Measurements from ENCODE around the gene CAMK4.
A peak's percentile ranks its signal among the peaks of the same experiment; 100 is the strongest.

Gene CAMK4

DNA sequence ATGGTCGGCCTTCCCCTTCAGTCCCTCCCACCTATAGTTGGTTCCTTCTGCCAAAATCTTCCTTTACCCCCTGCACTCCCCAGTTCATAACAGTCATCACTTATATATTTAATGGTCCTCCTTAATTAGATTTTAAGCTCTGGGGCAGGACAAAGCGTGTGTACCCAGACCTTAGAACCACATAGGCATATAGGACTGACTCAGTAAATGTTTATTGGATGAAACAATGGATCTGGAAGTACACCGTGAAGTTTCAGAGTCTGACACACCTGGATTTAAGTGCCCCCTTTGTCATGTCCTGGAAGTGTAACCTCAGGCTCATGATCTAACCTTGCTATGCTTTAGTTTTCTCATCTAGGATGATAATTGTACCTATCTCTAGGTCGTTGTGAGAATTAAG lies 256.2 kb downstream of the CAMK4 start:
- Histone ChIP-seq H3K4me3 (ENCODE audit: extremely low read depth, insufficient read depth, low read length, poor library complexity, severe bottlenecking) (no peak overlapping the region), H3K27ac (ENCODE audit: low read depth, low read length, severe bottlenecking) (no peak overlapping the region), H3K9me3 (ENCODE audit: control insufficient read depth, low read length) (no peaks in the 10 kb centered on the region), H3K36me3 (ENCODE audit: control insufficient read depth, insufficient read depth, low read length) (no peaks in the 10 kb centered on the region), H3K4me1 (ENCODE audit: control insufficient read depth, insufficient read depth, low read length, poor library complexity, severe bottlenecking) (no peaks in the 10 kb centered on the region)
- WGBS, 2 experiments (ENCODE audit: insufficient coverage in 2 of 2) = 67 to 80% methylated on average over 2 to 3 of the region's 4 CpGs

DNA sequence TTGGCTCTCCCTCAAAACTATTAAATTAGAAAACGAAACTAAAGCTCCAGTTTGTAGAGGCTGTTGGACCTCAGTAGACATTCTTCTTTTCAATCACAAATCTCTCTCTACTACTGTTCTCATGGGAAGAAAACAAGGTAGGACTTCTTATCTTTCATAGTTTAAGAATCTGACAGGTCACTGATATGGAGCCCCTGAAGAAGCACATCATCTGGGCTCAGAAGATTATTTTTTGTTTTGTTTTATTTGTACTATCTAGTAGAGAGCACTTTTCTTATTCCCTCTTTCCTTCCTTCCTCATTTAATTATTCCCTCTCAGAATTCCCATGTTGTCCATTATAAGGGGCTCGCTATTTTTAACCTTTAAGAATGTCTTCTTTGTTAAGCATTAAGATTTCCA lies 261.9 kb downstream of the CAMK4 start:
- no CpG with 5 or more reads among the region's 2 CpGs for WGBS, 2 experiments (ENCODE audit: insufficient coverage in 2 of 2)

DNA sequence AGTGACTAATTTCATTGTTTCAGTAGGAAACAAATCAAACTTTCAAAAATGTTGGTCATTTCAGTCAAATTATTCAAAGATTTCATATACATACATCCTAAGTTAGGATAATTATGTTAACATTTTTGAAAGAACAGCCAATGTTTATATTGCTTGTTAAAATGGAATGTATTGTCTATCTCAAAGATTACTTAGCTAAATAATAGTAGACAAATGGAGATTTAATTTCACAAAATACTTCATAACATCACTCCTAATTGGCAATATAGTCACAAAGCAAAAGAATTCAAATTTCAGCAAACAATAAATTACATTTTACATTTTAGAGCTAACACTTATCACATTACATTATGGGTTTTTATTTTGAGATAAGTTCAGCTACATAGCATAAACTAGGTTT lies 262.7 kb downstream of the CAMK4 start:
- Histone ChIP-seq H3K4me3 (ENCODE audit: extremely low read depth, insufficient read depth, low read length, poor library complexity, severe bottlenecking) (no peak overlapping the region), H3K27ac (ENCODE audit: low read depth, low read length, severe bottlenecking) (no peak overlapping the region), H3K9me3 (ENCODE audit: control insufficient read depth, low read length) (no peaks in the 10 kb centered on the region), H3K4me1 (ENCODE audit: control insufficient read depth, insufficient read depth, low read length, poor library complexity, severe bottlenecking) (no peaks in the 10 kb centered on the region), H3K36me3 (ENCODE audit: control insufficient read depth, insufficient read depth, low read length) (no peaks in the 10 kb centered on the region)

More for the DNA sequence above, 261.9 kb downstream of the CAMK4 start:
- H3K4me1 ChIP-seq (ENCODE audit: control insufficient read depth, insufficient read depth, low read length, poor library complexity, severe bottlenecking) = no peaks in the 10 kb centered on the region
- H3K4me3 ChIP-seq (ENCODE audit: extremely low read depth, insufficient read depth, low read length, poor library complexity, severe bottlenecking) = no peak overlapping the region
- no peaks in the 10 kb centered on the region for H3K9me3 ChIP-seq (ENCODE audit: control insufficient read depth, low read length)
- H3K36me3 ChIP-seq (ENCODE audit: control insufficient read depth, insufficient read depth, low read length) = no peaks in the 10 kb centered on the region
- no peak overlapping the region for H3K27ac ChIP-seq (ENCODE audit: low read depth, low read length, severe bottlenecking)

DNA sequence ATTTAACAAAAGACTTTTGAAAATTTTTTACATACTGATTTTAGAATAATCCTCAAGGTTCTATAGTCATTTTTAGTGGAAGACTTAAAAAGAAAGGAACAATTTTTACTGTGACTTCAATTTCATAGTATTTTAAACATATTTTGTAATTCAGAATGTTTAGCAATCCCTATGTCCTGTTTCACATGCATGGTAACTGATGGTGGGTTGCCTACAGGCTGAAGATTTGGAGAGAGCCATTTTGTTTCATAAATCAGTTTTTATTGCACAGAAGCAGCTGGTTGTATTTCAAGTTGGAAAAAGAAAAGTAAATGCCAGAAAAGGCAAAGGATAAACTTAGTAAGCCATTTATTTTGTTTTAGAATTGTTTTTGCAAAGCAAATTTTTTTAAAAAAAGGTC lies 264.2 kb downstream of the CAMK4 start:
- H3K36me3 ChIP-seq (ENCODE audit: control insufficient read depth, insufficient read depth, low read length) = peaks cover 5% of the 10 kb centered on the region
- no peaks in the 10 kb centered on the region for H3K4me1 ChIP-seq (ENCODE audit: control insufficient read depth, insufficient read depth, low read length, poor library complexity, severe bottlenecking)
- no peak overlapping the region for H3K27ac ChIP-seq (ENCODE audit: low read depth, low read length, severe bottlenecking)

GRCh38 chr5:111493031-111493430 lies 268.8 kb downstream of the CAMK4 start:
- Histone ChIP-seq H3K4me1 (ENCODE audit: control insufficient read depth, insufficient read depth, low read length, poor library complexity, severe bottlenecking) (no peaks in the 10 kb centered on the region), H3K27ac (ENCODE audit: low read depth, low read length, severe bottlenecking) (no peak overlapping the region), H3K9me3 (ENCODE audit: control insufficient read depth, low read length) (no peaks in the 10 kb centered on the region), H3K4me3 (ENCODE audit: extremely low read depth, insufficient read depth, low read length, poor library complexity, severe bottlenecking) (no peak overlapping the region), H3K36me3 (ENCODE audit: control insufficient read depth, insufficient read depth, low read length) (peaks cover 35% of the 10 kb centered on the region)
- WGBS, 2 experiments (ENCODE audit: insufficient coverage in 2 of 2) = 100% methylated on average over 1 of the region's 2 CpGs

More for the DNA sequence above, 264.2 kb downstream of the CAMK4 start:
- Histone ChIP-seq H3K9me3 (ENCODE audit: control insufficient read depth, low read length) (no peaks in the 10 kb centered on the region), H3K4me3 (ENCODE audit: extremely low read depth, insufficient read depth, low read length, poor library complexity, severe bottlenecking) (no peak overlapping the region)

- WGBS, 2 experiments (ENCODE audit: insufficient coverage in 2 of 2) = 80 to 100% methylated on average over 1 of the region's 2 CpGs
- no peaks in the 10 kb centered on the region for H3K4me1 ChIP-seq (ENCODE audit: control insufficient read depth, insufficient read depth, low read length, poor library complexity, severe bottlenecking)
- H3K9me3 ChIP-seq (ENCODE audit: control insufficient read depth, low read length) = no peaks in the 10 kb centered on the region
- H3K27ac ChIP-seq (ENCODE audit: low read depth, low read length, severe bottlenecking) = peak overlapping the region; percentile 55
- no peak overlapping the region for H3K4me3 ChIP-seq (ENCODE audit: extremely low read depth, insufficient read depth, low read length, poor library complexity, severe bottlenecking)
- H3K36me3 ChIP-seq (ENCODE audit: control insufficient read depth, insufficient read depth, low read length) = peaks cover 46% of the 10 kb centered on the region
These were observed 270.3 kb downstream of the CAMK4 start for GRCh38 chr5:111494355-111494999.

DNA sequence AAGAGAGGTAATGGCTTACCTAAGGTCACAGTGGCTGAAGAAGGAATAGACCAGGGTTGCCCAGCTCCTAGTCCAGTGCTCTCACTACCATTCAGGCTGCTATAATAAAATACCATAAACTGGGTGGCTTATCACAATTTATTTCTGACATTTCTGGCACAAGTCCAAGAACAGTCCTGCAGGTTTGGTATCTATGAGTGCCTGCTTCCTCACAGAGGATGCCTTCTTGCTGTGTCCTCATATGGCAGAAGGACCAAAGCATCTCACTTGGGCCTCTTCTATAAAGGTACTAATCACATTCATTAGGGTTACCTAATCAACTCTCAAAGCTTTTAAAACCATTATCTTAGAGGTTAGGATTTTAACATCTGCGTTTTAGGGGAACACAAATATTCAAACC lies 271.0 kb downstream of the CAMK4 start:
- no CpG with 5 or more reads among the region's 1 CpG for WGBS, 2 experiments (ENCODE audit: insufficient coverage in 2 of 2)
- Histone ChIP-seq H3K4me3 (ENCODE audit: extremely low read depth, insufficient read depth, low read length, poor library complexity, severe bottlenecking) (no peak overlapping the region), H3K9me3 (ENCODE audit: control insufficient read depth, low read length) (no peaks in the 10 kb centered on the region), H3K27ac (ENCODE audit: low read depth, low read length, severe bottlenecking) (peak overlapping the region; percentile 55), H3K36me3 (ENCODE audit: control insufficient read depth, insufficient read depth, low read length) (peaks cover 52% of the 10 kb centered on the region), H3K4me1 (ENCODE audit: control insufficient read depth, insufficient read depth, low read length, poor library complexity, severe bottlenecking) (no peaks in the 10 kb centered on the region)

DNA sequence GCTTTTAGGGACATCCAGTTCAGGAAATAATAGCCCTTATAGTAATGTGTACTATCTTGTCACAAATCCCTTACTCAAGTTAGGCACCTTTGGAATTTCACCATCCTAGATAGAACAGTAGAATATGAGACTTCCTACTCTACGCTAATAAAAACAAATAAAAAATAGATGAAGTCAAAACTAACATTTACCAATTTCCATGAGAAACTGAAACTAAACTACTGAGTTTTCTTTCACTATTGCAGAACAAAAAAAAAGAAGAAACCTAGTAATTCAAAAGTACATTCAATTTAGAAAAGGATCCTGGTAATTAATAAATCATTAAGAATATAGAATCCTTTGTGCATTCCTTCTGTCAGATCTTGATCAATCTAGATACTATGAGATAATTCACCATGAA lies 274.2 kb downstream of the CAMK4 start:
- H3K36me3 ChIP-seq (ENCODE audit: control insufficient read depth, insufficient read depth, low read length) = peaks cover 67% of the 10 kb centered on the region
- WGBS, 2 experiments (ENCODE audit: insufficient coverage in 2 of 2) = no CpG with 5 or more reads among the region's 1 CpG
- H3K4me1 ChIP-seq (ENCODE audit: control insufficient read depth, insufficient read depth, low read length, poor library complexity, severe bottlenecking) = no peaks in the 10 kb centered on the region
- H3K27ac ChIP-seq (ENCODE audit: low read depth, low read length, severe bottlenecking) = no peak overlapping the region
- no peak overlapping the region for H3K4me3 ChIP-seq (ENCODE audit: extremely low read depth, insufficient read depth, low read length, poor library complexity, severe bottlenecking)
- H3K9me3 ChIP-seq (ENCODE audit: control insufficient read depth, low read length) = no peaks in the 10 kb centered on the region

DNA sequence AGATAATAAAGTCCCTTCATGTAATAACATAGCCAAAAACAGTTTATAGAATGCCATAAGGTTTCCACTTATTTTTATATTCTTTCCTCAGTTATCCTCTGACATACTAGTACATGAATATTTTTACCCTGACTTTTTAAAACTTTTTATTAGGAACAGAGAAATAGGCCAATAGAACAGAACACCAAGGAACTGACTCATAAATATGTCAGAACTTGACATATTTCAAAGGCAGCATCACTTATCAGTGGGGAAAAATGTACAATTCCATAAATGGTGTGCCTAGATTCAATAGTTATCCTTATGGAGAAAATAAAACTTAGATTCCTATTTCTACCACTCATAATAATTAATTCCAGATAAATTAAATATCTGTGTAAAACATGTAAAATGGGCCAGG lies 278.8 kb downstream of the CAMK4 start:
- Histone ChIP-seq H3K27ac (ENCODE audit: low read depth, low read length, severe bottlenecking) (no peak overlapping the region), H3K9me3 (ENCODE audit: control insufficient read depth, low read length) (no peaks in the 10 kb centered on the region), H3K4me1 (ENCODE audit: control insufficient read depth, insufficient read depth, low read length, poor library complexity, severe bottlenecking) (no peaks in the 10 kb centered on the region), H3K4me3 (ENCODE audit: extremely low read depth, insufficient read depth, low read length, poor library complexity, severe bottlenecking) (no peak overlapping the region), H3K36me3 (ENCODE audit: control insufficient read depth, insufficient read depth, low read length) (peaks cover 65% of the 10 kb centered on the region)

DNA sequence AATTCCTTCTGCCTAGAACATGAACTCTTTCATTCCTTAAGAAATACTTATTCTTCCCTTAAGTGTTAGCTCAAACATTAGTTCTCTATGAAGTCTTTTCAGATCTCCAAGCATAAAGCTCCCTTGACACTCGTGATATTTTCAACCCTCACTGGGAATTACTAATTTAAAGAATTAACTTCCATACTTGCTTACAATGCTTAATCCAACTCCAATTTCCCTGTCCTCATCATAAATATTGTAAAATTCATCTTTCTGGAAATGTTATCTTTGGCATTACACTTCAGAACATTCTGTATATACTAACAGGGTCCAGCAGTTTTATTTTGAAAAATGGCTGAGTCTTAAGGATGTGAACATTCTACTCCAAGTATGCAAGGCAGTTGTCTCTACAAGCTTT lies 280.9 kb downstream of the CAMK4 start:
- Histone ChIP-seq H3K36me3 (ENCODE audit: control insufficient read depth, insufficient read depth, low read length) (peaks cover 52% of the 10 kb centered on the region), H3K9me3 (ENCODE audit: control insufficient read depth, low read length) (no peaks in the 10 kb centered on the region), H3K4me1 (ENCODE audit: control insufficient read depth, insufficient read depth, low read length, poor library complexity, severe bottlenecking) (no peaks in the 10 kb centered on the region), H3K4me3 (ENCODE audit: extremely low read depth, insufficient read depth, low read length, poor library complexity, severe bottlenecking) (no peak overlapping the region), H3K27ac (ENCODE audit: low read depth, low read length, severe bottlenecking) (no peak overlapping the region)
- 89 to 100% methylated on average over 1 of the region's 1 CpG for WGBS, 2 experiments (ENCODE audit: insufficient coverage in 2 of 2)

DNA sequence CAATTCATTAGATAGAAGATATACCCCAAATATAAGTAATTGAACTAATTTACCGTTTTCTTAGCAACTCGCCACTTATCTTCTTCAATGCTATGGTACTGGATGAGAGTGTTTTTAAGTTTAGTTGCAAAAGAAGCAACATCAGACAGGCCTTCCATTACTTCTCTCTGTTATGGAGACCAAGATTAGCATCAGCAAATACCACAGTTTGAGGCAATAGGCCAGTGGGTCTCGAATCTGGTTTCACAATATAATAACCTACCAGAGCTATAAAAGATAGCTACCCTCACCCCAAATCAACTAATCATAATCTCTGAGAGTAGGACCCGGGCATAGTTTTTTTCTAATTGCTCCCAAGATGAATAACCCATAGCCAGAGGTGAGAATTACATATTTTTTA lies 283.1 kb downstream of the CAMK4 start:
- peaks cover 35% of the 10 kb centered on the region for H3K36me3 ChIP-seq (ENCODE audit: control insufficient read depth, insufficient read depth, low read length)
- no peak overlapping the region for H3K27ac ChIP-seq (ENCODE audit: low read depth, low read length, severe bottlenecking)
- H3K4me3 ChIP-seq (ENCODE audit: extremely low read depth, insufficient read depth, low read length, poor library complexity, severe bottlenecking) = no peak overlapping the region
- H3K4me1 ChIP-seq (ENCODE audit: control insufficient read depth, insufficient read depth, low read length, poor library complexity, severe bottlenecking) = no peaks in the 10 kb centered on the region
- H3K9me3 ChIP-seq (ENCODE audit: control insufficient read depth, low read length) = no peaks in the 10 kb centered on the region
- WGBS, 2 experiments (ENCODE audit: insufficient coverage in 2 of 2) = 86 to 100% methylated on average over 1 of the region's 4 CpGs
